Transverse colon (tissue), 4 donors: Measurements from ENCODE around the gene C2orf92.

Experiments used
- POLR2A ChIP-seq: fragments of 450-650 bp; IDR thresholded peaks from one replicate; pipeline ENCODE4 v1.6.1; 2016; ENCODE audit warnings: antibody characterized with exemption, mild to moderate bottlenecking, moderate library complexity
- POLR2AphosphoS5 ChIP-seq, 3 donors: sonication (generic); formaldehyde crosslinking; IDR thresholded peaks; one replicate each; pipeline ENCODE4 v1.6.1; 2016; ENCODE audit warnings: antibody characterized with exemption in 3 of 3
- TF ChIP-seq, protein P1 (sequence below), 5 experiments: fragments of 200-600 bp in 3 of 5; fragments of 450-650 bp in 2 of 5; sonication (generic) in 3 of 5; IDR thresholded peaks; 1 replicate in 2 of 5; 2 replicates in 3 of 5; pipeline ENCODE4 v1.5.1; 2016 to 2017; ENCODE audit warnings: antibody characterized with exemption in 5 of 5, inconsistent platforms in 3 of 5, mild to moderate bottlenecking in 2 of 5, moderate library complexity in 1 of 5

DNA sequence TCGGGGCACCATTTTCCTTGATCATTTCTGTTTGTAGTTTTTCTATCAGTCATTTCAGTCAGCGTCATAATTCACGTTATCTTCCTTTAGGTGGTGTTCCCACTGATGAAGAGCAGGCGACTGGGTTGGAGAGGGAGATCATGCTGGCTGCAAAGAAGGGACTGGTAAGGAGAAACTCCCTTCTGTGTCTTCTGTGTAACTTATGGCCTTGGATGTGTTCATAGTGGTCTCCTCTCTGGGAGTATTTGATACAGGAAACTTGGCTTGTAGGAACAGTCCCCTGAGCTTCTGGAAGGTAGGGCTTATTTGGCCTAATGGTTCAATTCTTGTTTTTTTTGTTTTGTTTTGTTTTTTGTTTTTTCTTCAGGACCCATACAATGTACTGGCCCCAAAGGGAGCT lies 22.5 kb upstream of the C2orf92 start:
- TF ChIP-seq, protein P1, sequence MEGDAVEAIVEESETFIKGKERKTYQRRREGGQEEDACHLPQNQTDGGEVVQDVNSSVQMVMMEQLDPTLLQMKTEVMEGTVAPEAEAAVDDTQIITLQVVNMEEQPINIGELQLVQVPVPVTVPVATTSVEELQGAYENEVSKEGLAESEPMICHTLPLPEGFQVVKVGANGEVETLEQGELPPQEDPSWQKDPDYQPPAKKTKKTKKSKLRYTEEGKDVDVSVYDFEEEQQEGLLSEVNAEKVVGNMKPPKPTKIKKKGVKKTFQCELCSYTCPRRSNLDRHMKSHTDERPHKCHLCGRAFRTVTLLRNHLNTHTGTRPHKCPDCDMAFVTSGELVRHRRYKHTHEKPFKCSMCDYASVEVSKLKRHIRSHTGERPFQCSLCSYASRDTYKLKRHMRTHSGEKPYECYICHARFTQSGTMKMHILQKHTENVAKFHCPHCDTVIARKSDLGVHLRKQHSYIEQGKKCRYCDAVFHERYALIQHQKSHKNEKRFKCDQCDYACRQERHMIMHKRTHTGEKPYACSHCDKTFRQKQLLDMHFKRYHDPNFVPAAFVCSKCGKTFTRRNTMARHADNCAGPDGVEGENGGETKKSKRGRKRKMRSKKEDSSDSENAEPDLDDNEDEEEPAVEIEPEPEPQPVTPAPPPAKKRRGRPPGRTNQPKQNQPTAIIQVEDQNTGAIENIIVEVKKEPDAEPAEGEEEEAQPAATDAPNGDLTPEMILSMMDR (IDR thresholded peaks at IDR 0.05), result no peak
- no peak for TF ChIP-seq POLR2AphosphoS5 (IDR thresholded peaks at IDR 0.05)
- no peak for TF ChIP-seq POLR2A
